HCT116 (cell line): ENCODE results near the gene TFIP11. TPM values are rescaled to one million over a fixed set of nuclear protein-coding genes. Genes with fewer than 3 reads are reported as not detected.

Experiments
- ATAC-seq: fragments of 200-7000 bp; cut with Tn5 transposase; 2 replicates; pipeline ENCODE4 v1.9.1; 2020; ENCODE audit warnings: mild to moderate bottlenecking, moderate library complexity
- BruUV-seq: library from RNA; stranded (reverse); fragments of 400-500 nt; replicated peaks from 2 replicates; lab custom pipeline; 2021; lab: Mats Ljungman, UMichigan
- CTCF ChIA-PET: fragments of 300-600 bp; sonication (Branson Sonifier 250); formaldehyde crosslinking; loops from one replicate; lab custom pipeline; 2021; ENCODE audit warnings: antibody characterized with exemption; lab: Charles Lee
- POLR2A ChIA-PET: fragments of 300-600, 350-600 bp; sonication (Branson Sonifier 250); formaldehyde crosslinking; loops from one replicate; lab custom pipeline; 2021; ENCODE audit warnings: antibody characterized with exemption; lab: Charles Lee
- RAD21 ChIA-PET, 2 experiments: fragments of 300-600 bp; sonication (Branson Sonifier 250); formaldehyde crosslinking; loops; one replicate each; lab custom pipeline; 2023; ENCODE audit warnings: low total read pairs in 2 of 2; ENCODE audit not compliant: uncharacterized antibody in 2 of 2, unreplicated experiment in 2 of 2, low non-redundant PET in 1 of 2; lab: Charles Lee
- DNase-seq: peaks from one replicate; pipeline ENCODE4 v3.0.0-alpha.2; 2010; ENCODE audit warnings: low read depth, low spot score
- H2AFZ ChIP-seq: fragments of 200-600 bp; shearing (Covaris generic), sonication (generic); 2 replicates; pipeline ENCODE4 v1.6.1; 2017; ENCODE audit warnings: low read depth, mixed run types, mixed read lengths, antibody characterized with exemption, low read length; ENCODE audit not compliant: poor library complexity, severe bottlenecking
- H3K27ac ChIP-seq: 2 replicates; pipeline ENCODE4 v1.5.1; 2012; ENCODE audit warnings: low read depth, low read length
- H3K27me3 ChIP-seq: fragments of 200-600 bp; sonication (generic); 2 replicates; pipeline ENCODE4 v1.6.1; 2016; ENCODE audit warnings: mixed run types, low read length, mixed read lengths; ENCODE audit not compliant: insufficient read depth
- H3K36me3 ChIP-seq, 2 experiments: fragments of 200-500 bp in 1 of 2; fragments of 200-600 bp in 1 of 2; sonication (Bioruptor generic) in 1 of 2; sonication (generic) in 1 of 2; 2 replicates each; pipeline versions ENCODE4 v1.5.1 to v1.6.1; 2014 to 2016; ENCODE audit warnings: low read length in 2 of 2, inconsistent platforms in 1 of 2, mixed read lengths in 1 of 2, mixed run types in 1 of 2; ENCODE audit not compliant: insufficient read depth in 2 of 2, control insufficient read depth in 1 of 2
- H3K4me1 ChIP-seq, 2 experiments: fragments of 200-600 bp in 1 of 2; sonication (generic) in 1 of 2; 2 replicates each; pipeline versions ENCODE4 v1.5.1 to v1.6.1; 2012 to 2017; ENCODE audit warnings: low read length in 2 of 2, inconsistent platforms in 1 of 2, mild to moderate bottlenecking in 1 of 2, mixed read lengths in 1 of 2, mixed run types in 1 of 2, moderate library complexity in 1 of 2; ENCODE audit not compliant: insufficient read depth in 2 of 2, control insufficient read depth in 1 of 2
- H3K4me2 ChIP-seq: fragments of 200-600 bp; sonication (generic); 2 replicates; pipeline ENCODE4 v1.6.1; 2017; ENCODE audit warnings: mixed run types, low read length, mixed read lengths
- H3K4me3 ChIP-seq, 2 experiments: fragments of 200-600 bp in 1 of 2; sonication (generic) in 1 of 2; replicated peaks in 1 of 2; 2 replicates each; pipeline ENCODE4 v1.5.1; 2011 to 2016; ENCODE audit warnings: low read length in 2 of 2, control low read depth in 1 of 2, low read depth in 1 of 2, mild to moderate bottlenecking in 1 of 2, mixed read lengths in 1 of 2, mixed run types in 1 of 2
- H3K79me2 ChIP-seq: fragments of 200-600 bp; sonication (generic); 2 replicates; pipeline ENCODE4 v1.6.1; 2017; ENCODE audit warnings: mild to moderate bottlenecking, mixed run types, low read length, moderate library complexity, mixed read lengths; ENCODE audit not compliant: insufficient read depth
- H3K9ac ChIP-seq: fragments of 200-600 bp; sonication (generic); 2 replicates; pipeline ENCODE4 v1.6.1; 2016; ENCODE audit warnings: low read length, mixed read lengths
- H3K9me2 ChIP-seq: fragments of 200-600 bp; sonication (generic), shearing (Covaris generic); 2 replicates; pipeline ENCODE4 v1.6.1; 2017; ENCODE audit warnings: mixed run types, mild to moderate bottlenecking, moderate library complexity; ENCODE audit not compliant: insufficient read depth
- H3K9me3 ChIP-seq, 2 experiments: fragments of 200-500 bp in 1 of 2; fragments of 200-600 bp in 1 of 2; sonication (Bioruptor generic) in 1 of 2; sonication (generic) in 1 of 2; 2 replicates each; pipeline ENCODE4 v1.6.1; 2014 to 2017; ENCODE audit warnings: low read length in 2 of 2, mixed read lengths in 2 of 2, inconsistent platforms in 1 of 2, low read depth in 1 of 2, mild to moderate bottlenecking in 1 of 2, mixed run types in 1 of 2, moderate library complexity in 1 of 2; ENCODE audit not compliant: control insufficient read depth in 1 of 2, insufficient read depth in 1 of 2
- H4K20me1 ChIP-seq: fragments of 200-600 bp; sonication (generic), shearing (Covaris generic); 2 replicates; pipeline ENCODE4 v1.6.1; 2017; ENCODE audit warnings: mixed run types, mild to moderate bottlenecking, moderate library complexity; ENCODE audit not compliant: insufficient read depth
- ATF3 ChIP-seq: IDR thresholded peaks from 2 replicates; pipeline ENCODE4 v1.6.1; 2012
- CBX3 ChIP-seq: IDR thresholded peaks from 2 replicates; pipeline ENCODE4 v1.6.1; 2012; ENCODE audit warnings: low read depth
- CEBPB ChIP-seq: IDR thresholded peaks from 2 replicates; pipeline ENCODE4 v1.6.1; 2012; ENCODE audit warnings: low read depth
- EGR1 ChIP-seq: IDR thresholded peaks from 2 replicates; pipeline ENCODE4 v1.6.1; 2012; ENCODE audit warnings: low read depth
- FOSL1 ChIP-seq: IDR thresholded peaks from 2 replicates; pipeline ENCODE4 v1.6.1; 2012; ENCODE audit warnings: low read depth
- JUND ChIP-seq: IDR thresholded peaks from 2 replicates; pipeline ENCODE4 v1.6.1; 2012
- MAX ChIP-seq: IDR thresholded peaks from 2 replicates; pipeline ENCODE4 v1.6.1; 2012
- POLR2A ChIP-seq: IDR thresholded peaks from 2 replicates; pipeline ENCODE4 v1.7.0; 2011; ENCODE audit warnings: borderline replicate concordance; ENCODE audit not compliant: insufficient read depth, insufficient read length; ENCODE audit errors: extremely low read depth
- RAD21 ChIP-seq: IDR thresholded peaks from 2 replicates; pipeline ENCODE4 v1.6.1; 2012; ENCODE audit warnings: low read depth, mild to moderate bottlenecking
- SIN3A ChIP-seq: IDR thresholded peaks from 2 replicates; pipeline ENCODE4 v1.6.1; 2012; ENCODE audit warnings: low read depth
- TCF7L2 ChIP-seq: IDR thresholded peaks from 2 replicates; pipeline ENCODE4 v1.7.0; 2011; ENCODE audit warnings: borderline replicate concordance, inconsistent platforms; ENCODE audit not compliant: insufficient read depth, insufficient read length; ENCODE audit errors: extremely low read depth
- YY1 ChIP-seq: IDR thresholded peaks from 2 replicates; pipeline ENCODE4 v1.6.1; 2011; ENCODE audit warnings: low read length, low read depth, moderate library complexity, mild to moderate bottlenecking; ENCODE audit not compliant: insufficient replicate concordance; ENCODE audit errors: extremely low read depth
- ZBTB33 ChIP-seq: IDR thresholded peaks from 2 replicates; pipeline ENCODE4 v1.6.1; 2011; ENCODE audit warnings: mild to moderate bottlenecking, low read length, moderate library complexity; ENCODE audit not compliant: insufficient replicate concordance; ENCODE audit errors: extremely low read depth
- ZFX ChIP-seq: fragments of 450-650 bp; IDR thresholded peaks from 2 replicates; pipeline ENCODE4 v1.6.1; 2017
- ZNF274 ChIP-seq: fragments of 200-500 bp; sonication (Bioruptor generic); IDR thresholded peaks from 2 replicates; pipeline ENCODE4 v1.6.1; 2014; ENCODE audit warnings: mild to moderate bottlenecking, low read depth, low read length, inconsistent platforms
- intact Hi-C: fragments of 100-400 bp; cut with micrococcal nuclease; formaldehyde crosslinking; loops from 2 replicates; pipeline ENCODE4 v1.10.0; 2022
- total RNA-seq: library from RNA; stranded (reverse); gene quantifications from one replicate; pipeline ENCODE4 v1.2.1, GENCODE V29; 2021; ENCODE audit not compliant: unreplicated experiment
- TF ChIP-seq, protein P1 (sequence below): IDR thresholded peaks from 2 replicates; pipeline ENCODE4 v1.6.1; 2012; ENCODE audit warnings: low read depth

Gene TFIP11
- total RNA-seq, 1 experiment from 2014 or later, result 28.1 TPM

GRCh38 chr22:26446808-26447515 is 65.3 kb downstream of the TFIP11 start:
- ATAC-seq (no peak), DNase-seq (no peak)
- no peaks in the 10 kb centered on the region; a peak in 1 of 4 replicates for H3K36me3 ChIP-seq
- H3K4me1 ChIP-seq, result no peaks in the 10 kb centered on the region
- TF ChIP-seq ZBTB33 (no peak), CBX3 (no peak), YY1 (no peak), SIN3A (no peak), EGR1 (no peak), CEBPB (no peak), ZFX (no peak), TCF7L2 (no peak), FOSL1 (no peak), ATF3 (no peak), JUND (no peak), MAX (no peak), POLR2A (no peak), RAD21 (no peak), ZNF274 (no peak)
- TF ChIP-seq, protein P1, sequence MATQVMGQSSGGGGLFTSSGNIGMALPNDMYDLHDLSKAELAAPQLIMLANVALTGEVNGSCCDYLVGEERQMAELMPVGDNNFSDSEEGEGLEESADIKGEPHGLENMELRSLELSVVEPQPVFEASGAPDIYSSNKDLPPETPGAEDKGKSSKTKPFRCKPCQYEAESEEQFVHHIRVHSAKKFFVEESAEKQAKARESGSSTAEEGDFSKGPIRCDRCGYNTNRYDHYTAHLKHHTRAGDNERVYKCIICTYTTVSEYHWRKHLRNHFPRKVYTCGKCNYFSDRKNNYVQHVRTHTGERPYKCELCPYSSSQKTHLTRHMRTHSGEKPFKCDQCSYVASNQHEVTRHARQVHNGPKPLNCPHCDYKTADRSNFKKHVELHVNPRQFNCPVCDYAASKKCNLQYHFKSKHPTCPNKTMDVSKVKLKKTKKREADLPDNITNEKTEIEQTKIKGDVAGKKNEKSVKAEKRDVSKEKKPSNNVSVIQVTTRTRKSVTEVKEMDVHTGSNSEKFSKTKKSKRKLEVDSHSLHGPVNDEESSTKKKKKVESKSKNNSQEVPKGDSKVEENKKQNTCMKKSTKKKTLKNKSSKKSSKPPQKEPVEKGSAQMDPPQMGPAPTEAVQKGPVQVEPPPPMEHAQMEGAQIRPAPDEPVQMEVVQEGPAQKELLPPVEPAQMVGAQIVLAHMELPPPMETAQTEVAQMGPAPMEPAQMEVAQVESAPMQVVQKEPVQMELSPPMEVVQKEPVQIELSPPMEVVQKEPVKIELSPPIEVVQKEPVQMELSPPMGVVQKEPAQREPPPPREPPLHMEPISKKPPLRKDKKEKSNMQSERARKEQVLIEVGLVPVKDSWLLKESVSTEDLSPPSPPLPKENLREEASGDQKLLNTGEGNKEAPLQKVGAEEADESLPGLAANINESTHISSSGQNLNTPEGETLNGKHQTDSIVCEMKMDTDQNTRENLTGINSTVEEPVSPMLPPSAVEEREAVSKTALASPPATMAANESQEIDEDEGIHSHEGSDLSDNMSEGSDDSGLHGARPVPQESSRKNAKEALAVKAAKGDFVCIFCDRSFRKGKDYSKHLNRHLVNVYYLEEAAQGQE, result no peak
- H3K9me2 ChIP-seq, result no peaks in the 10 kb centered on the region
- RAD21 ChIA-PET, result no interaction called here
- no peaks in the 10 kb centered on the region for H3K79me2 ChIP-seq
- no peak overlapping the region for H3K4me3 ChIP-seq
- no TSS peak for BruUV-seq
- no peak overlapping the region for H3K9ac ChIP-seq
- H3K27me3 ChIP-seq, result no peaks in the 10 kb centered on the region
- H3K9me3 ChIP-seq, result no peaks in the 10 kb centered on the region
- H3K27ac ChIP-seq, result no peak overlapping the region
- no peak overlapping the region for H3K4me2 ChIP-seq
- H2AFZ ChIP-seq, result no peak overlapping the region
- POLR2A ChIA-PET, result interaction anchor here (1.0 kb wide), 1 partner anchor 22 kb away, joined by 5 read pairs; no protein-coding TSS in a partner anchor
- CTCF ChIA-PET, result no interaction called here
- intact Hi-C loops, result no loop called here
- H4K20me1 ChIP-seq, result no peaks in the 10 kb centered on the region
